CD4-positive, CD25-positive, alpha-beta regulatory T cell (primary cell): Measurements from ENCODE around the gene S100A4. TPM values are rescaled to one million over a fixed set of nuclear protein-coding genes. Genes with fewer than 3 reads are reported as not detected.

Experiments used
- ATAC-seq, 2 donors: fragments of 150-1000 bp; cut with Tn5 transposase; one replicate each; pipeline ENCODE4 v1.10.0; 2021; ENCODE audit warnings: low read depth in 2 of 2, moderate number of reproducible peaks in 2 of 2, moderate library complexity in 1 of 2
- DNase-seq, 3 donors: peaks; one replicate each; pipeline versions ENCODE4 v3.0.0 to v3.0.0-alpha.2; 2012 to 2022; ENCODE audit warnings: mixed read lengths in 1 of 3
- H3K27ac ChIP-seq: one replicate; pipeline ENCODE4 v1.7.0; 2013; ENCODE audit warnings: mild to moderate bottlenecking, low read length; ENCODE audit not compliant: insufficient read depth, poor library complexity, severe bottlenecking
- H3K27me3 ChIP-seq: one replicate; pipeline ENCODE4 v1.7.0; 2013; ENCODE audit warnings: low read length; ENCODE audit not compliant: control insufficient read depth, insufficient read depth
- H3K36me3 ChIP-seq: one replicate; pipeline ENCODE4 v1.7.0; 2013; ENCODE audit warnings: mild to moderate bottlenecking, low read length, moderate library complexity; ENCODE audit not compliant: control insufficient read depth, insufficient read depth
- H3K4me1 ChIP-seq: 2 replicates; pipeline ENCODE4 v1.7.0; 2013; ENCODE audit warnings: mild to moderate bottlenecking, low read length; ENCODE audit not compliant: insufficient read depth, control insufficient read depth, poor library complexity, severe bottlenecking
- H3K4me3 ChIP-seq: one replicate; pipeline ENCODE4 v1.7.0; 2013; ENCODE audit warnings: low read depth, mild to moderate bottlenecking, low read length, moderate library complexity
- H3K9me3 ChIP-seq, 2 experiments: 1 replicate in 1 of 2; 2 replicates in 1 of 2; pipeline ENCODE4 v1.7.0; 2013; ENCODE audit warnings: low read length in 2 of 2, mild to moderate bottlenecking in 1 of 2, moderate library complexity in 1 of 2; ENCODE audit not compliant: control insufficient read depth in 2 of 2
- H3K27ac Mint-ChIP-seq, 3 donors: one replicate each; pipeline ENCODE4 v1.8.0; 2020 to 2022; ENCODE audit warnings: mild to moderate bottlenecking in 3 of 3, mixed read lengths in 3 of 3, moderate library complexity in 2 of 3
- H3K27me3 Mint-ChIP-seq: one replicate; pipeline ENCODE4 v1.8.0; 2022; ENCODE audit warnings: mild to moderate bottlenecking, mixed read lengths
- H3K36me3 Mint-ChIP-seq: one replicate; pipeline ENCODE4 v1.8.0; 2020; ENCODE audit warnings: mixed read lengths
- H3K4me1 Mint-ChIP-seq, 4 donors: one replicate each; pipeline ENCODE4 v1.8.0; 2020 to 2022; ENCODE audit warnings: mixed read lengths in 4 of 4, mild to moderate bottlenecking in 1 of 4
- H3K4me3 Mint-ChIP-seq, 4 donors: one replicate each; pipeline ENCODE4 v1.8.0; 2020 to 2022; ENCODE audit warnings: mild to moderate bottlenecking in 4 of 4, mixed read lengths in 4 of 4, moderate library complexity in 3 of 4
- H3K9me3 Mint-ChIP-seq, 7 donors: one replicate each; pipeline ENCODE4 v1.8.0; 2020 to 2022; ENCODE audit warnings: mixed read lengths in 7 of 7, mild to moderate bottlenecking in 3 of 7, moderate library complexity in 2 of 7
- polyA plus RNA-seq, 4 donors: library from polyadenylated mRNA; unstranded; fragments of 300-500 nt; fragmentation: Illumina TruSeq; gene quantifications; one replicate each; pipeline ENCODE4 v1.2.3, GENCODE V29; 2021
- total RNA-seq: library from RNA; stranded (reverse); gene quantifications from one replicate; pipeline ENCODE4 v1.2.3, GENCODE V29; 2022

Gene S100A4
- total and polyA plus RNA-seq, 5 donors from 2014 or later: 928 to 4,309 (median 2,680) TPM

GRCh38 chr1:153513023-153513422, 32.6 kb downstream of the S100A4 start:
- Histone ChIP-seq H3K27me3 (no peaks in the 10 kb centered on the region), H3K36me3 (no peaks in the 10 kb centered on the region), H3K9me3 (no peaks in the 10 kb centered on the region), H3K4me3 (no peak overlapping the region), H3K4me1 (peaks cover 3% of the 10 kb centered on the region), H3K27ac (no peak overlapping the region)
- H3K9me3 Mint-ChIP-seq: peaks cover 0 to 3% (median 0%) of the 10 kb centered on the region in 7 donors
- no peak overlapping the region for H3K4me3 Mint-ChIP-seq
- H3K4me1 Mint-ChIP-seq: peaks cover 0 to 9% (median 5%) of the 10 kb centered on the region in 4 donors
- ATAC-seq (no peak), DNase-seq (no peak)
- H3K36me3 Mint-ChIP-seq: no peaks in the 10 kb centered on the region
- peak overlapping the region in 1 of 3 donors; percentile 58 for H3K27ac Mint-ChIP-seq
- no peaks in the 10 kb centered on the region for H3K27me3 Mint-ChIP-seq

GRCh38 chr1:153510984-153511410, 34.6 kb downstream of the S100A4 start:
- no peak overlapping the region for H3K4me3 Mint-ChIP-seq
- H3K36me3 Mint-ChIP-seq: no peaks in the 10 kb centered on the region
- H3K4me1 Mint-ChIP-seq: peaks cover 0 to 9% (median 5%) of the 10 kb centered on the region in 4 donors
- DNase-seq (peak; percentile 65 to 76 (median 75)), ATAC-seq (peak; percentile 76 to 79)
- no peak overlapping the region for H3K4me3 ChIP-seq
- peak overlapping the region in 1 of 3 donors; percentile 29 for H3K27ac Mint-ChIP-seq
- no peak overlapping the region for H3K27ac ChIP-seq
- no peaks in the 10 kb centered on the region for H3K9me3 ChIP-seq
- H3K27me3 Mint-ChIP-seq: no peaks in the 10 kb centered on the region
- H3K9me3 Mint-ChIP-seq: peaks cover 0 to 3% (median 0%) of the 10 kb centered on the region in 7 donors
- no peaks in the 10 kb centered on the region for H3K36me3 ChIP-seq
- peaks cover 3% of the 10 kb centered on the region for H3K4me1 ChIP-seq
- no peaks in the 10 kb centered on the region for H3K27me3 ChIP-seq

- no peak overlapping the region for H3K4me3 ChIP-seq
- H3K27me3 ChIP-seq: no peaks in the 10 kb centered on the region
- DNase-seq (peak; percentile 31 to 76 (median 50)), ATAC-seq (peak; percentile 52 to 58)
- H3K36me3 Mint-ChIP-seq: no peaks in the 10 kb centered on the region
- peaks cover 5% of the 10 kb centered on the region for H3K27me3 Mint-ChIP-seq
- peak overlapping the region in 1 of 3 donors; percentile 27 for H3K27ac Mint-ChIP-seq
- H3K9me3 Mint-ChIP-seq: peaks cover 0 to 3% (median 0%) of the 10 kb centered on the region in 7 donors
- no peak overlapping the region for H3K27ac ChIP-seq
- peaks cover 0 to 9% (median 5%) of the 10 kb centered on the region in 4 donors for H3K4me1 Mint-ChIP-seq
- peaks cover 3% of the 10 kb centered on the region for H3K4me1 ChIP-seq
- no peaks in the 10 kb centered on the region for H3K36me3 ChIP-seq
- H3K9me3 ChIP-seq: no peaks in the 10 kb centered on the region
- no peak overlapping the region for H3K4me3 Mint-ChIP-seq
Observed at GRCh38 chr1:153509729-153510354, 35.8 kb downstream of the S100A4 start.

- Histone ChIP-seq H3K4me1 (peaks cover 3% of the 10 kb centered on the region), H3K27ac (no peak overlapping the region), H3K36me3 (no peaks in the 10 kb centered on the region), H3K4me3 (no peak overlapping the region), H3K27me3 (no peaks in the 10 kb centered on the region), H3K9me3 (no peaks in the 10 kb centered on the region)
- peaks cover 0 to 3% (median 0%) of the 10 kb centered on the region in 7 donors for H3K9me3 Mint-ChIP-seq
- ATAC-seq: no peak
- H3K36me3 Mint-ChIP-seq: no peaks in the 10 kb centered on the region
- no peak overlapping the region for H3K4me3 Mint-ChIP-seq
- no peak for DNase-seq
- no peak overlapping the region for H3K27ac Mint-ChIP-seq
- peaks cover 0 to 9% (median 5%) of the 10 kb centered on the region in 4 donors for H3K4me1 Mint-ChIP-seq
- H3K27me3 Mint-ChIP-seq: peaks cover 8% of the 10 kb centered on the region
Observed at GRCh38 chr1:153509036-153509435, 36.6 kb downstream of the S100A4 start.

- H3K36me3 ChIP-seq: no peaks in the 10 kb centered on the region
- peaks cover 0 to 9% (median 5%) of the 10 kb centered on the region in 4 donors for H3K4me1 Mint-ChIP-seq
- H3K4me3 Mint-ChIP-seq: no peak overlapping the region
- H3K9me3 ChIP-seq: no peaks in the 10 kb centered on the region
- peak overlapping the region in 1 of 3 donors; percentile 49 for H3K27ac Mint-ChIP-seq
- ATAC-seq: no peak
- H3K27me3 Mint-ChIP-seq: peaks cover 8% of the 10 kb centered on the region
- H3K4me3 ChIP-seq: no peak overlapping the region
- peaks cover 3% of the 10 kb centered on the region for H3K4me1 ChIP-seq
- H3K36me3 Mint-ChIP-seq: no peaks in the 10 kb centered on the region
- H3K27ac ChIP-seq: no peak overlapping the region
- no peaks in the 10 kb centered on the region for H3K27me3 ChIP-seq
- DNase-seq: no peak
- H3K9me3 Mint-ChIP-seq: peaks cover 0 to 3% (median 0%) of the 10 kb centered on the region in 7 donors
Observed at GRCh38 chr1:153507926-153508583, 37.6 kb downstream of the S100A4 start.

- DNase-seq (no peak), ATAC-seq (no peak)
- peaks cover 0 to 9% (median 5%) of the 10 kb centered on the region in 4 donors for H3K4me1 Mint-ChIP-seq
- H3K27me3 Mint-ChIP-seq: peaks cover 8% of the 10 kb centered on the region
- no peaks in the 10 kb centered on the region for H3K27me3 ChIP-seq
- no peak overlapping the region for H3K4me3 Mint-ChIP-seq
- H3K27ac ChIP-seq: no peak overlapping the region
- no peak overlapping the region for H3K4me3 ChIP-seq
- no peak overlapping the region for H3K27ac Mint-ChIP-seq
- peaks cover 3% of the 10 kb centered on the region for H3K4me1 ChIP-seq
- H3K36me3 Mint-ChIP-seq: no peaks in the 10 kb centered on the region
- peaks cover 0 to 3% (median 0%) of the 10 kb centered on the region in 7 donors for H3K9me3 Mint-ChIP-seq
- no peaks in the 10 kb centered on the region for H3K36me3 ChIP-seq
- H3K9me3 ChIP-seq: no peaks in the 10 kb centered on the region
Observed at GRCh38 chr1:153506831-153507413, 38.7 kb downstream of the S100A4 start.

GRCh38 chr1:153506386-153506785, 39.2 kb downstream of the S100A4 start:
- Histone ChIP-seq H3K9me3 (no peaks in the 10 kb centered on the region), H3K27ac (no peak overlapping the region), H3K4me3 (no peak overlapping the region), H3K4me1 (peaks cover 3% of the 10 kb centered on the region), H3K27me3 (no peaks in the 10 kb centered on the region), H3K36me3 (no peaks in the 10 kb centered on the region)
- DNase-seq (no peak), ATAC-seq (no peak)
- Mint-ChIP-seq H3K4me1 (peaks cover 0 to 9% (median 5%) of the 10 kb centered on the region in 4 donors), H3K9me3 (peaks cover 0 to 3% (median 0%) of the 10 kb centered on the region in 7 donors), H3K4me3 (no peak overlapping the region), H3K27ac (no peak overlapping the region), H3K36me3 (no peaks in the 10 kb centered on the region), H3K27me3 (peaks cover 11% of the 10 kb centered on the region)
